Measurements from ENCODE around the gene GPR139. TPM values are rescaled to one million over a fixed set of nuclear protein-coding genes. Genes with fewer than 3 reads are reported as not detected.

The GPR139 gene
- total RNA-seq, 1 experiment from 2014 or later: not detected

DNA sequence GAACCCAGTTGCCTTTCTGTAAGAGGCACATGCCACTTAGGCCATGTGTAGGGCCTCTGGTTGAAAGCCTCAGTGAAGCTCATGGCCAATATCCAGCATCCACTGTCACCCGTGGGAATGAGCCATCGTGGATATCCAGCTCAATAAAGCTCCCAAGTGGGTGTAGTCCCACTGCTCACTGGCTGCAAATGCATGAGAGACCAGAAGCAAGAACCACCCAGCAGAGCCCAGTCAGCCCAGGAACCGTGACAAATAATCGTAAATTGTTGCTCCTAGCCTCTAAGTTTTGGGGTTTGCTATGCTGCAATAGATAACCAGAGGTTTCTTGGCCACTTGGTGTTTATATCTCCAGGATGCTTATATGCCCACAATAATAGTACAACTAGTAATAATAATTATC is 33.7 kb downstream of the GPR139 start:
- DNase-seq: no peak
- no peaks in the 10 kb centered on the region for H3K27me3 ChIP-seq (ENCODE audit: control insufficient read depth, insufficient read depth, low read length)
- no peaks in the 10 kb centered on the region for H3K36me3 ChIP-seq (replicated peaks; ENCODE audit: control insufficient read depth, insufficient read depth, low read length)
- H3K4me3 ChIP-seq (ENCODE audit: insufficient read depth, low read depth, low read length): no peak overlapping the region

DNA sequence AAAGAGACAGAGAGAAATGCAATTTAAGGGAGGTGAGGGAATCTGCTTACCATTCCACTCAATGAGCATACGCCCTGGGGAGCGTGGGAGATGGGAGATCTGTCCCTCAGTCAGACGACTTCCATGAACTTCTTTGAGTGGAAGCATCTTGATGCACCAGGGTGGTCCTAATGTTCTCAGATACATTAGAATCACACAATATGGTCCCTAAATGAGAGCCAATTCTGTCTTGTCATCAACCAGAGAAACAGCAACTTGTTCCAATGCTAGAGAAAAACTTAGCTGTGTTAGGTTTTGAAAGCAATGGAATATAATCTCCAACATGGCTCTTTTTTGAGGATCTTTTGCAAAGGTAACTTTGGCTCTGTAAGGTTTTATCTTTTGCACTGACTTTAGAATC is 44.1 kb downstream of the GPR139 start:
- Histone ChIP-seq H3K4me3 (ENCODE audit: insufficient read depth, low read depth, low read length) (no peak overlapping the region), H3K27me3 (ENCODE audit: control insufficient read depth, insufficient read depth, low read length) (no peaks in the 10 kb centered on the region), H3K36me3 (replicated peaks; ENCODE audit: control insufficient read depth, insufficient read depth, low read length) (no peaks in the 10 kb centered on the region)
- no peak for DNase-seq

DNA sequence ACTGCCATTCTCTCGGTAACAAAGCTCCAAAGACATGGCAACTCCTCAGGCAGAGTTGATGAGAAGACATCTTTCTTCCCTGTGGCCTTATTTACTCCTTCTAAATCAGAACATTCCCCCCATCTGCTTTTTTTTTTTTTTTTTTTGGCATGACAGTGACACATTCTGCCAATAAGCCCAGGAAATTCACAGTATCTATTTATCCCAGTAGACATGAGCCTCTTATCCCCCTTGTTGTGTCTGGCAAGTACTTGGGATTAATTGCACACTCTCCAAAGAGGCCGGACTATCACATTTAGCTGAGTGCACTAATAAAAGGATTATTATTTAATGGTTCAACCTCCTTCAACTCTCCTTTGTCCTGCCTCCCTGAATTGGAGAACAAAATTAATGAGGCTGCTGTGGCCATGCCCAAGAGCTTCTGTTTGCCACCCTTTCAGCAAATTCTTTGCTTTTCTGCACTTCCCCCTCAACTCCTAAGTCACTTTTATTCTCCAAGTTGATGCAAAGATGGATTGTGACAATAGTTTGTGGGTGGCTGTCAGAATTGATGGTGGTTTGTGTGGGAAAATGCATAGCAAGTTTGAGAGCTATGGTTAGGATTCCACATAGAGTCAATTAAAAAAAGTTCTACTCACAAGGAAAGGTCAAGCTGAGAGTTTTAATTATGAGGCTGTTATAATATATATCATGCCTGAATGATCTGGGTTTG is 47.2 kb downstream of the GPR139 start:
- Histone ChIP-seq H3K4me3 (ENCODE audit: insufficient read depth, low read depth, low read length) (no peak overlapping the region), H3K27me3 (ENCODE audit: control insufficient read depth, insufficient read depth, low read length) (no peaks in the 10 kb centered on the region), H3K36me3 (replicated peaks; ENCODE audit: control insufficient read depth, insufficient read depth, low read length) (no peaks in the 10 kb centered on the region)
- no peak for DNase-seq

DNA sequence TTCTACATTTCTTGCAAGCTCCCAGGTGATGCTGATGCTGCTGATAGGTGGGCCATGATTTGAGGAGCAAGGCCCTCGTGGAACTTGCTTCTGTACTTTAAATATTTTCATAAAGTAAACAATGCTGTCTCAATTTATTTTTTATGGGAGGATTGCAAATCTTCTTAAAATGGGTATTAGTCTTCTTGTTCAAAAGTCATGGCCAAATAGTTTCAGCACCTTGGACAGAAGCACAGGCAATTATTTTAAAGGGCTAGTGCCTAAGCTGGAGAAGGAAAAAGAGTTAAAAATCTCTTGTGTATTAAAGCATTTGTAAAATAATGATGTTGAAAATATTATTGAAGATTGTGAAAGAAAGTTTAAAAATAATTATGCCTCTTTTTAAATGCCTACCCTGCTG is 50.5 kb downstream of the GPR139 start:
- Histone ChIP-seq H3K27me3 (ENCODE audit: control insufficient read depth, insufficient read depth, low read length) (no peaks in the 10 kb centered on the region), H3K4me3 (ENCODE audit: insufficient read depth, low read depth, low read length) (no peak overlapping the region), H3K36me3 (replicated peaks; ENCODE audit: control insufficient read depth, insufficient read depth, low read length) (no peaks in the 10 kb centered on the region)
- no peak for DNase-seq

DNA sequence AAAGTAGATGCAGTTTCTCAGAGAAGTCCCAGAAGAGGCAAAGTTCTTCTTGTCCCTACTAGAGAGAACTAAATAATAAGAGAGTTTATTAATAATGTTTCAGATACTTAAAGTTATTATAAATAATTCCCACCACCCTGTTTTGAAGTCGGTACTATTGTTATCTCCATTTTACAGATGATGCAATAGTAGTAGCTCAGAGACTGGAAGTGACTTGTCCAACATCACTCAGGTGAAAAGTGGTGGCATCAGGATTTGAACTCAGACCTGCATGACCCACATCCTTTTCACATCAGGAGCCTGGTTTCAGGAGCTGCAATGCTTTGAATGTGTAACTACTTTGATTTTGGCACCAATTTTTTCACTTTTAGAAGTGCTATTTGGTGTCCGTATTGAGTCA is 52.7 kb downstream of the GPR139 start:
- Histone ChIP-seq H3K27me3 (ENCODE audit: control insufficient read depth, insufficient read depth, low read length) (no peaks in the 10 kb centered on the region), H3K4me3 (ENCODE audit: insufficient read depth, low read depth, low read length) (no peak overlapping the region), H3K36me3 (replicated peaks; ENCODE audit: control insufficient read depth, insufficient read depth, low read length) (no peaks in the 10 kb centered on the region)
- DNase-seq: no peak

DNA sequence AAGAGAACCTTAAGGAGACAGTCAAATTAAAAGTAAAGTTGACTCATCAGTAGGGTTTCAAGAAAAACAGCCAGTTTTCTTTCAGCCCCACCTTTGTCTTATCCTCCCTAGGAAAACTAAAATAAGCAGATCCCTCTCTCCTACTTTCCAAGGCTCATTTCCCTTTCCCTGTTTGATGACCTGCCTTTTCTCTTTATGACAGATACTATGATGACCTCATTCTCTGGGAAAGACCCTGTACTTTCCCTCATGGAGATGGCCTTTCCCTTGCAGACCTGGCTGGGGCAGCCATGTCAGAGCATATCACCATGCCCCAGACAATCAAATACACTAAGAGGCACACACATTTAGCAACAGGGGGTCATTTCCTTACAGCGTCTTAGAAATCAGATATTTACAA is 53.6 kb downstream of the GPR139 start:
- Histone ChIP-seq H3K36me3 (replicated peaks; ENCODE audit: control insufficient read depth, insufficient read depth, low read length) (no peaks in the 10 kb centered on the region), H3K4me3 (ENCODE audit: insufficient read depth, low read depth, low read length) (no peak overlapping the region), H3K27me3 (ENCODE audit: control insufficient read depth, insufficient read depth, low read length) (no peaks in the 10 kb centered on the region)
- no peak for DNase-seq

DNA sequence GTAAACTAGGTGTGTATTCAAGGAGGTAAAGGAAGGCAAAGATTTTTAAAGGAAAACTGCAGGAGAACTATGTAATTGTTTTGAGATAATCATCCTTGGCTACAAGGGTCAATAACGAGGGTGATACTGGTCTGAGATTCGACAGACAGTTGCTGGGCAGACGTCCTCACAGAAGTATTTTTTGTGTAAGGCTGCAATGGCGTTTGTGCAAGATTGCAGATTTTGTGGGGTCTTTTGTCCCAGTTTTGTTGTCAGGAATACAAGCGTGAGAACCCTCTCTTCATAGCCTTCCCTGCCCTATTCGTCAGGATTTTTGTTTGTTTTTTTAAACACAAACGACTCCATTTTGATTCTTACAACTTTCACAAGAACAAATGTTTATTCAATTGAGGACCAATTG is 57.5 kb downstream of the GPR139 start:
- DNase-seq: no peak
- H3K4me3 ChIP-seq (ENCODE audit: insufficient read depth, low read depth, low read length): no peak overlapping the region
- no peaks in the 10 kb centered on the region for H3K27me3 ChIP-seq (ENCODE audit: control insufficient read depth, insufficient read depth, low read length)
- H3K36me3 ChIP-seq (replicated peaks; ENCODE audit: control insufficient read depth, insufficient read depth, low read length): no peaks in the 10 kb centered on the region

DNA sequence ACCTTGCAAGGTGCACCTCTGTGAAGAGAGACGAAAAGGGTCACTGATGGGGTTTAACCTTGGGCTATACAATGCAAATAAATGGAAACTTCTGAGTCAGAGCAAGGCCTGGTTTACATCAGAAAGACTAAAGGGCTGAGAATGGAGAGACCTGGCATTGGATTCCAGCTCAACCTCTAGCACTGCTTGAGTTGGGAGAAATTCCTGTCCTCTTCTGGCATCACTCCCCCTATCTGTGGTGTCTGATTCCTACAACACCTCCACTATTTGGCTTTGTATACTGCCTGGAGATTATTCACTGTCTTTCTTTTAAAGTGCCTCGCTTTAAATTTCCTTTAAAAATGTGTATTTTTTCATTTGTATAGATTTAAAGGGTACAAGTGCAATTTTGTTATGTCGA is 68.8 kb downstream of the GPR139 start:
- Histone ChIP-seq H3K27me3 (ENCODE audit: control insufficient read depth, insufficient read depth, low read length) (no peaks in the 10 kb centered on the region), H3K4me3 (ENCODE audit: insufficient read depth, low read depth, low read length) (no peak overlapping the region), H3K36me3 (replicated peaks; ENCODE audit: control insufficient read depth, insufficient read depth, low read length) (no peaks in the 10 kb centered on the region)
- peak; percentile 74 for DNase-seq

DNA sequence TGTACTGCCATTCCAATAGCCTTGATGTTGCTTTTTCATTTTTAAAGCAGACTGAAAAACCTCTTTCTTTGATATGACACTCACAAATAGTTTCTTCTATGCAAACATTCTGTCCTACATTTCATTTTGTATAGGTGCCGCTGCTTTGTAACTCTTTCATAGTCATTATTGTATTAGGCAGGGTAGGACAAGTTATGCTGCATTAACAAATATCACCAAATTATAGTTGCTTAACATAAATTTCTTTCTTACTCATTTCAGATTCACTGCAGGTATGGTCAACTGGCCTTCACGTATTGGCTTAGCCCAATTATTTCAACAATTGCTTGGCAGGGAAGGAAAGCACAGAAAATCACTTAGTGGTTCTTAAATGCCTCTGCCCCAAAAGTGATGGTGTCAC is 70.8 kb downstream of the GPR139 start:
- H3K36me3 ChIP-seq (replicated peaks; ENCODE audit: control insufficient read depth, insufficient read depth, low read length): no peaks in the 10 kb centered on the region
- H3K4me3 ChIP-seq (ENCODE audit: insufficient read depth, low read depth, low read length): no peak overlapping the region
- H3K27me3 ChIP-seq (ENCODE audit: control insufficient read depth, insufficient read depth, low read length): no peaks in the 10 kb centered on the region
- no peak for DNase-seq

DNA sequence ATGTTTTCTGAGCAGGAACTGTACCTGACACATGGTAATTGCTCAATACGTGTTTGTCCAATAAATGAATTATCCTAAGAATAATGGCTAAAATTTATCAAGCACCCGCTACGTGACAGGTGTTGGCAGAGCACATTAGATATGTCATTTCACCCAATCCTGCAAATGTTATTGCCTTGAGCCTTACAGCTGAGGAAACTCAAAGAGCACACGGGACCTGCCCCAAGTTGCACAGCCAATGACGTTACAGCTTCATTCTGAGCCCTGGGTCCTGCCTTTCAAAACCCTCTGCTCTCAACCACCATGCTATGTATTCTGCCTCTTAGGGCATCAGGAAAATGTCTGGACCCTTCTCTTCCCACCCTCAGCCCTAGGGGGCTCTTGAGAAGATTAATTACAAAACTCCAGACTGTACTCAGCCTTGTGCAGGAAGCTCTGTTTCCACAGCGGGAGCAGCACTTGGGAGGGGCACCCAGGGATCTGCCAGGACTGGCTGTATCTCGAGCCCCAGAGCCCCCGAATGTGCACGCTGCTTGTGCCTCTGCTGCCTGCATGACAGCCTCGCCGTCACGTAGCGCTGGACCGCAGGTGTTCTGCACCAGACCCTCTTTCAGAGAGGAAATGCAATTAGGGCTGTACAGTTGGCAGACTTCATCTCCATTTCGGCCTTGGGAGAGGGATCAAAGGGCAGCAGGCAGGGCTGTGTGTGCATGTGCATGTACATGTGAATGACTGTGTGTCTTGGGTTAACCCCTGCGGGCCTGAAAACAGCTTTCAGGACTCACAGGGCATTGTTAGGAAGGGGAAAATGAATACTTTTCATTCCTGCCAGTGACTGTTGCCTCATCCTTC is 71.6 kb downstream of the GPR139 start:
- no peaks in the 10 kb centered on the region for H3K27me3 ChIP-seq (ENCODE audit: control insufficient read depth, insufficient read depth, low read length)
- H3K4me3 ChIP-seq (ENCODE audit: insufficient read depth, low read depth, low read length): no peak overlapping the region
- no peak for DNase-seq
- no peaks in the 10 kb centered on the region for H3K36me3 ChIP-seq (replicated peaks; ENCODE audit: control insufficient read depth, insufficient read depth, low read length)

DNA sequence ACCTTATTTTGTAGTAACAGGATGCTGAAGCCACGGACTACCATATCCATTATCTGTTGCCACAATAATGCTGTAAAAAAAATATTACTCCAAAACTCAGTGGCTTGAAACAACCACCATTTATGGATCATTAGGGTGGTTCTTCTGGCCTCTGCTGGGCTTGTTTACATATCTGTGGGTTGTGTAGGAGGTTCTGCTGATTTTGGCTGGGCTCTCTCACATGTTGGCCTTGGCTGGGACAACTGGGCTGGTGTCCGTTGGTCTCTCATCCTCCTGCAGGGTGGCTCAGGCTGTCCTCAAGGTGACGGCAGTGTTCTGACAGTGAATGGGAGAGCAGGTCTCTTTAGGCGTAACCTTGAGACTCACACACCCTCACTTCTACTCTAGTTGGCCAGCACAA is 76.0 kb downstream of the GPR139 start:
- no peak for DNase-seq
- Histone ChIP-seq H3K4me3 (ENCODE audit: insufficient read depth, low read depth, low read length) (no peak overlapping the region), H3K36me3 (replicated peaks; ENCODE audit: control insufficient read depth, insufficient read depth, low read length) (no peaks in the 10 kb centered on the region)

DNA sequence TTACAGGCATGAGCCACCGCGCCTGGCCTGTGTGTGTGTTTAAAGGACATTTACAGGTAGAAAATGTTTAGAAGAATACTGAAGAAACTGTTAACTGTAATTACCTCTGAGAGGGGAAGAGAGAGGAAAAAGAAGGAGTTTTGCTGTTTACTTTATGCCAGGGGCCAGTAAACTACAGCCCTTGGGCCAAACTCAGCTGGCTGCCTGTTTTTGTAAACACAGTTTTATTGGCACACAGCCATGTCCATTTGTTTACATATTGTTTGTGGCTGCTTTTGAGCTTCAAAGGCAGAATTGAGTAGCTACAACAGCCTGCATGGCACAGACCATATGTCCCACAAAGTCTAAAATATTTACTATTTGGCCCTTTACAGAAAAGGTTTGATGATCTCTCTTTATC is 76.4 kb downstream of the GPR139 start:
- DNase-seq: no peak
- H3K27me3 ChIP-seq (ENCODE audit: control insufficient read depth, insufficient read depth, low read length): no peaks in the 10 kb centered on the region
- no peak overlapping the region for H3K4me3 ChIP-seq (ENCODE audit: insufficient read depth, low read depth, low read length)
- H3K36me3 ChIP-seq (replicated peaks; ENCODE audit: control insufficient read depth, insufficient read depth, low read length): no peaks in the 10 kb centered on the region

More for the DNA sequence above, 76.0 kb downstream of the GPR139 start:
- H3K27me3 ChIP-seq (ENCODE audit: control insufficient read depth, insufficient read depth, low read length): no peaks in the 10 kb centered on the region

DNA sequence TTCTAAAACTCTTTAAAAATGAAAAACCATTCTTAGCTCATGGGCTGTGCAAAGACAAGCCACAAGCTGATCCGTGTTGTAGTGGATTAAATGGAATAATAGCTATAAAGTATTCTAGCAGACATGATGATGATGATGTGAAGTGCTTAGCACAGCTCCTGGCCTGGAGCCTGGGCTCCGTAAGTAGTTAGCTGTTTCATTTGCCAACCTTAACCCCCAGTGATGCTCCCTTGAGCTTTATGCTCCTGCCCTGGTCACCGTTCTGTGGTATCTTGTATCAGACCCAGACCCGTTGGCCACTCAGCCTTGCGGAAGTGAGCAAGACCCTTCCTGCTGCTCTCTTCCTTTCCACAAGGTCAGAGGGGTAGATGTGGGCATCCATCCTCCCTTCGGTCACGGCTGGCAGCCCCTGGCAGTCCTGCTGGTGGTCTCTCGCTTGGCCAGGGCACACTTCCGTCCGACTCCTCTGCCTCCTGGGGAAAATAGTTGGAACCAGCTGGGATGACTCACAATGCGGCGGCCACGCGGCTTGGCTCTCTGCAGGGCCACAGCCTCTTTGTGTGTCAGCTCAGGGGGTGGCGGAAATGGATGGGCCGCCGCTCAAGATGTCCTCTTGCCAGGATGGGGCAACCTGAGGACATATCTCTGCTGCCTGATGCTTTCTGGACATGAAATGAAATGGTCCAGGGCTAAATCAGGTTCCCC is 79.1 kb downstream of the GPR139 start:
- Histone ChIP-seq H3K4me3 (ENCODE audit: insufficient read depth, low read depth, low read length) (no peak overlapping the region), H3K27me3 (ENCODE audit: control insufficient read depth, insufficient read depth, low read length) (no peaks in the 10 kb centered on the region), H3K36me3 (replicated peaks; ENCODE audit: control insufficient read depth, insufficient read depth, low read length) (no peaks in the 10 kb centered on the region)
- no peak for DNase-seq

DNA sequence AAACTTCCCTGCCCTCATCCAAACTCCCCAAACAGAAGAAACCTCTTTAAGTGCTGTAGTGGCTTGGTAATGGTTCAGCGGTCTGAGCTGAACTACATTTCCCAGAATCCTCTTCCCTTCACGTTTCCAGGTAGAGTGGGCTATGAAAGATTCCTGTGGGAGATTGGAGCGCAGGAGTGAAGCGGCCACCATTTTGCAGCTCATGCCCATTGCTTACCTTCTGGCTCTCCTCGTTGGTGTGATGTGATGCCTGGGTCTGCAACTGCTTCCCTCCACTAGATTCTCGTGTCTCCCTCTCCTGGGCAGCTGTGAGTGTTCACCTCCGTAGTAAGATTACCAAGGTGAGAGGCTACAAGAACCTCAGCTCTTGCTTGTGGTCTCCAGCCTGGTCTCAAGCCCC is 82.1 kb downstream of the GPR139 start:
- peak; percentile 55 for DNase-seq
- Histone ChIP-seq H3K36me3 (replicated peaks; ENCODE audit: control insufficient read depth, insufficient read depth, low read length) (no peaks in the 10 kb centered on the region), H3K4me3 (ENCODE audit: insufficient read depth, low read depth, low read length) (no peak overlapping the region), H3K27me3 (ENCODE audit: control insufficient read depth, insufficient read depth, low read length) (no peaks in the 10 kb centered on the region)

DNA sequence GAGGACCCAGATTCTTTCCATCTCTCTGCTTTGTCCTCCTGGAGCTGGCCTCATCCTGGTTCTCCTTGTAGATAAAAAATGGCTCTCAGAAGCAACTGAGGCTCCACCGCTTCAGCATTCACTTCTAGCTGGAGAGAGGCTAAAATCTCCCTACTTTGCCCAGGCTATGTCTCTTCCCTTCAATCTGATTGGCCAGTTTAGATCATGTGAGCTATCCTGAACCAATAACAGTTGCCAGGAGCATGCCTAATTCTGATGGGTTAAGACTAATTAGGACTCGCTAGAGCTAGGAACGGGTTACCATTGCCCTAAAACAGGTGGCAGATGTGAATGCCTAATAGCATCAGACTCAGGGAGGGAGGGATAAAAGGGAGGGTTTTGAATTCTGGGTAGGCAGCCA is 89.6 kb downstream of the GPR139 start:
- no peaks in the 10 kb centered on the region for H3K27me3 ChIP-seq (ENCODE audit: control insufficient read depth, insufficient read depth, low read length)
- no peaks in the 10 kb centered on the region for H3K36me3 ChIP-seq (replicated peaks; ENCODE audit: control insufficient read depth, insufficient read depth, low read length)
- DNase-seq: no peak
- no peak overlapping the region for H3K4me3 ChIP-seq (ENCODE audit: insufficient read depth, low read depth, low read length)

All from H7 (cell line).